IMR-90 (cell line): ENCODE measurements around the gene LDB2. TPM values are rescaled to one million over a fixed set of nuclear protein-coding genes. Genes with fewer than 3 reads are reported as not detected.

Experiments
- ATAC-seq: fragments of 200-7000 bp; cut with Tn5 transposase; 2 replicates; pipeline ENCODE4 v1.9.1; 2020; ENCODE audit warnings: low read depth, mild to moderate bottlenecking, moderate library complexity
- BruUV-seq: library from RNA; stranded (reverse); fragments of 400-500 nt; replicated peaks from 2 replicates; lab custom pipeline; 2021; lab: Mats Ljungman, UMichigan
- CTCF ChIA-PET: fragments of 300-600 bp; formaldehyde crosslinking; extraction: SDS; loops from one replicate; lab custom pipeline; 2021; ENCODE audit warnings: antibody characterized with exemption; lab: Yijun Ruan, JAX
- POLR2A ChIA-PET: fragments of 300-600 bp; sonication (Branson Sonifier 250); formaldehyde crosslinking; loops from one replicate; lab custom pipeline; 2022; ENCODE audit warnings: antibody characterized with exemption; ENCODE audit not compliant: unreplicated experiment; lab: Charles Lee
- DNase-seq: peaks from one replicate; pipeline ENCODE4 v3.0.0; 2013
- H2AFZ ChIP-seq: replicated peaks from 2 replicates; pipeline ENCODE3; 2013; ENCODE audit warnings: low read length, mild to moderate bottlenecking; ENCODE audit not compliant: poor library complexity
- H2AK5ac ChIP-seq: 2 replicates; pipeline ENCODE4 v1.6.1; 2013; ENCODE audit warnings: low read depth, low read length, inconsistent platforms
- H2AK9ac ChIP-seq: replicated peaks from 2 replicates; pipeline ENCODE3; 2013; ENCODE audit warnings: mild to moderate bottlenecking, low read depth, low read length, moderate library complexity; ENCODE audit not compliant: poor library complexity
- H2BK120ac ChIP-seq: 2 replicates; pipeline ENCODE4 v1.6.1; 2013; ENCODE audit warnings: low read depth, low read length, inconsistent platforms
- H2BK15ac ChIP-seq: 3 replicates; pipeline ENCODE4 v1.6.1; 2013; ENCODE audit warnings: low read depth, low read length, inconsistent platforms
- H2BK20ac ChIP-seq: 2 replicates; pipeline ENCODE4 v1.6.1; 2013; ENCODE audit warnings: low read depth, mild to moderate bottlenecking, inconsistent platforms, low read length, moderate library complexity
- H2BK5ac ChIP-seq: 2 replicates; pipeline ENCODE4 v1.6.1; 2013; ENCODE audit warnings: mild to moderate bottlenecking, low read depth, low read length, inconsistent platforms; ENCODE audit not compliant: poor library complexity, severe bottlenecking
- H3K14ac ChIP-seq: replicated peaks from 2 replicates; pipeline ENCODE4 v1.6.1; 2013; ENCODE audit warnings: low read depth, low read length, inconsistent platforms
- H3K18ac ChIP-seq: 2 replicates; pipeline ENCODE4 v1.6.1; 2013; ENCODE audit warnings: low read depth, low read length, control low read depth
- H3K23ac ChIP-seq: 2 replicates; pipeline ENCODE4 v1.6.1; 2013; ENCODE audit warnings: low read depth, low read length, inconsistent platforms
- H3K27ac ChIP-seq: 2 replicates; pipeline ENCODE4 v1.5.1; 2013; ENCODE audit warnings: mild to moderate bottlenecking, control low read depth, low read length; ENCODE audit not compliant: insufficient read depth
- H3K27me3 ChIP-seq: 2 replicates; pipeline ENCODE4 v1.6.1; 2013; ENCODE audit warnings: low read length; ENCODE audit not compliant: control insufficient read depth, insufficient read depth
- H3K36me3 ChIP-seq: 2 replicates; pipeline ENCODE4 v1.6.1; 2013; ENCODE audit warnings: low read length, mixed read lengths; ENCODE audit not compliant: control insufficient read depth, insufficient read depth
- H3K4ac ChIP-seq: 2 replicates; pipeline ENCODE4 v1.6.1; 2013; ENCODE audit warnings: low read depth, low read length, inconsistent platforms
- H3K4me1 ChIP-seq: 2 replicates; pipeline ENCODE4 v1.6.1; 2013; ENCODE audit warnings: low read length, mixed read lengths; ENCODE audit not compliant: control insufficient read depth, insufficient read depth
- H3K4me2 ChIP-seq: 2 replicates; pipeline ENCODE4 v1.6.1; 2013; ENCODE audit warnings: low read depth, mild to moderate bottlenecking, control low read depth, low read length, moderate library complexity
- H3K4me3 ChIP-seq: 2 replicates; pipeline ENCODE4 v1.5.1; 2013; ENCODE audit warnings: low read depth, mild to moderate bottlenecking, control low read depth, low read length, moderate library complexity; ENCODE audit not compliant: insufficient read depth
- H3K56ac ChIP-seq: 2 replicates; pipeline ENCODE4 v1.6.1; 2013; ENCODE audit warnings: low read length, inconsistent platforms; ENCODE audit not compliant: insufficient read depth; ENCODE audit errors: extremely low read depth
- H3K79me1 ChIP-seq, 2 experiments: 2 replicates each; pipeline ENCODE4 v1.6.1; 2013; ENCODE audit warnings: low read length in 2 of 2, inconsistent platforms in 1 of 2, low read depth in 1 of 2
- H3K9ac ChIP-seq: 2 replicates; pipeline ENCODE4 v1.6.1; 2013; ENCODE audit warnings: low read depth, low read length, control low read depth
- H3K9me1 ChIP-seq: 2 replicates; pipeline ENCODE4 v1.6.1; 2013; ENCODE audit warnings: low read length, inconsistent platforms; ENCODE audit not compliant: insufficient read depth
- H3K9me3 ChIP-seq: 2 replicates; pipeline ENCODE4 v1.6.1; 2013; ENCODE audit warnings: low read length; ENCODE audit not compliant: control insufficient read depth, insufficient read depth
- H4K20me1 ChIP-seq: 2 replicates; pipeline ENCODE4 v1.6.1; 2013; ENCODE audit warnings: low read length, inconsistent platforms; ENCODE audit not compliant: insufficient read depth
- H4K5ac ChIP-seq: 2 replicates; pipeline ENCODE4 v1.6.1; 2013; ENCODE audit warnings: mild to moderate bottlenecking, low read depth, low read length, control low read depth
- H4K8ac ChIP-seq, 2 experiments: 2 replicates each; pipeline ENCODE4 v1.6.1; 2013; ENCODE audit warnings: low read depth in 2 of 2, low read length in 2 of 2, control low read depth in 1 of 2, inconsistent platforms in 1 of 2
- H4K91ac ChIP-seq: 2 replicates; pipeline ENCODE4 v1.6.1; 2013; ENCODE audit warnings: low read depth, low read length, inconsistent platforms; ENCODE audit not compliant: insufficient read depth
- CEBPB ChIP-seq: IDR thresholded peaks from 2 replicates; pipeline ENCODE4 v1.6.1; 2012; ENCODE audit warnings: low read depth, low read length, improper control_type of control experiment
- NFE2L2 ChIP-seq: fragments of 150-350 bp; IDR thresholded peaks from 2 replicates; pipeline ENCODE4 v1.6.1; 2016; ENCODE audit warnings: low read depth, mild to moderate bottlenecking, low read length
- RCOR1 ChIP-seq: IDR thresholded peaks from 2 replicates; pipeline ENCODE4 v1.6.1; 2012; ENCODE audit warnings: mild to moderate bottlenecking, low read length, improper control_type of control experiment; ENCODE audit not compliant: insufficient replicate concordance
- RFX5 ChIP-seq: IDR thresholded peaks from 2 replicates; pipeline ENCODE4 v1.8.0; 2012; ENCODE audit warnings: low read depth, mild to moderate bottlenecking, low read length, moderate library complexity
- dilution Hi-C: fragments of 300-500 bp; cut with HindIII; formaldehyde crosslinking; loops from one replicate; pipeline ENCODE4 v1.14.3; 2018; ENCODE audit warnings: low sequenced_read_pairs; ENCODE audit not compliant: unreplicated experiment
- in situ Hi-C: fragments of 300-500 bp; cut with MboI; formaldehyde crosslinking; loops from 3 replicates; pipeline ENCODE4 v1.14.3; 2019; ENCODE audit warnings: low sequenced_read_pairs, inconsistent platforms, mixed read lengths
- intact Hi-C: fragments of 100-400 bp; cut with micrococcal nuclease; formaldehyde crosslinking; loops from 2 replicates; pipeline ENCODE4 v1.10.0; 2022
- polyA plus RNA-seq, 3 experiments: library from polyadenylated mRNA; depleted of rRNA; stranded (reverse); fragments of >200 nt; gene quantifications; 2 replicates each; pipeline ENCODE4 v1.2.3, GENCODE V29; 2012; ENCODE audit warnings: low replicate concordance in 1 of 3
- total RNA-seq: library from RNA; depleted of rRNA; stranded (reverse); fragments of >200 nt; gene quantifications from 2 replicates; pipeline ENCODE4 v1.2.3, GENCODE V29; 2012
- TF ChIP-seq, protein P1 (sequence below): fragments of 150-350 bp; IDR thresholded peaks from 2 replicates; pipeline ENCODE4 v1.6.1; 2016; ENCODE audit warnings: low read depth, mild to moderate bottlenecking, low read length, moderate library complexity, borderline replicate concordance

Gene LDB2
- total and polyA plus RNA-seq, 2 of the 4 experiments (the other 2 are of a cell fraction): 67.9 to 116 TPM

DNA sequence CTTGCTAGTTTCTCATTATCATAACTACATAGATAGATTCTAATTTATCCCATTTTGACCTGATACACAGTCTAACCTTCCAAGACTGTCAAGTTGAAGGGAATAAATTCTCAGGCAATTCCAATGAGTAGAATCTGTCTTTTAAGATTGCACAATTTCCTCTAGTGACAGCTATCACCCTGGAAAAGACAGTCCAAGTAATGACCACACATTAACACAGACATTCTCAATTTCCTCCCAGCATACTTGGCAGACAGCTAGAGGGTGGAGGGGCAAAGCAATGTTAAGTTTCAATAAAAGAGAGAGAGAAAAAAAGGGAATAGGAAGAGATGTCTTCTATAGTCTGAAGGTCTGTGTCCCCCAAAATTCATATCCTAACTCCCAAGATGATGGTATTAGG lies 234.7 kb downstream of the LDB2 start:
- Histone ChIP-seq H3K4me2 (no peak overlapping the region), H3K23ac (no peak overlapping the region), H2BK120ac (no peak overlapping the region), H3K27me3 (no peaks in the 10 kb centered on the region), H2AFZ (no peak overlapping the region), H3K14ac (no peak overlapping the region), H4K5ac (no peak overlapping the region), H3K18ac (no peak overlapping the region), H2AK5ac (no peak overlapping the region), H3K9me3 (no peaks in the 10 kb centered on the region), H2BK15ac (no peak overlapping the region), H3K56ac (no peak overlapping the region), H2AK9ac (no peak overlapping the region), H4K91ac (no peak overlapping the region), H3K4ac (no peak overlapping the region), H2BK5ac (no peak overlapping the region), H3K9ac (no peak overlapping the region), H3K36me3 (no peaks in the 10 kb centered on the region), H3K79me1 (peaks cover 0 to 12% of the 10 kb centered on the region in 2 experiments; a peak in 2 of 4 replicates), H3K9me1 (peaks cover 13% of the 10 kb centered on the region), H4K20me1 (peaks cover 3% of the 10 kb centered on the region; the same call in 1 of the 2 replicates), H2BK20ac (no peak overlapping the region), H3K4me1 (peaks cover 16% of the 10 kb centered on the region), H4K8ac (no peak overlapping the region), H3K4me3 (no peak overlapping the region), H3K27ac (no peak overlapping the region)
- dilution Hi-C loops: no loop called here
- no TSS peak for BruUV-seq
- CTCF ChIA-PET: no interaction called here
- in situ Hi-C loops: no loop called here
- POLR2A ChIA-PET: no interaction called here
- TF ChIP-seq, protein P1, sequence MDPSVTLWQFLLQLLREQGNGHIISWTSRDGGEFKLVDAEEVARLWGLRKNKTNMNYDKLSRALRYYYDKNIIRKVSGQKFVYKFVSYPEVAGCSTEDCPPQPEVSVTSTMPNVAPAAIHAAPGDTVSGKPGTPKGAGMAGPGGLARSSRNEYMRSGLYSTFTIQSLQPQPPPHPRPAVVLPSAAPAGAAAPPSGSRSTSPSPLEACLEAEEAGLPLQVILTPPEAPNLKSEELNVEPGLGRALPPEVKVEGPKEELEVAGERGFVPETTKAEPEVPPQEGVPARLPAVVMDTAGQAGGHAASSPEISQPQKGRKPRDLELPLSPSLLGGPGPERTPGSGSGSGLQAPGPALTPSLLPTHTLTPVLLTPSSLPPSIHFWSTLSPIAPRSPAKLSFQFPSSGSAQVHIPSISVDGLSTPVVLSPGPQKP: no peak
- no peak for TF ChIP-seq RFX5
- peak; percentile 79 for TF ChIP-seq CEBPB
- TF ChIP-seq RCOR1: no peak
- TF ChIP-seq NFE2L2: no peak
- ATAC-seq (no peak), DNase-seq (no peak)
- intact Hi-C loops: no loop called here
